AG09319 (cell line): ENCODE measurements around the gene GRIK2.

Source experiments
- DNase-seq: peaks from one replicate; pipeline ENCODE4 v3.0.0-alpha.2; 2010; ENCODE audit warnings: low read depth; ENCODE audit errors: extremely low read depth
- CTCF ChIP-seq: IDR thresholded peaks from 2 replicates; pipeline ENCODE4 v1.5.1; 2011; ENCODE audit warnings: low read depth, mild to moderate bottlenecking, inconsistent platforms, low read length, moderate library complexity

Gene GRIK2

GRCh38 chr6:102022281-102022680 lies 628.8 kb downstream of the GRIK2 start:
- DNase-seq = no peak
- TF ChIP-seq CTCF = no peak

- TF ChIP-seq CTCF = no peak
- DNase-seq = no peak
These were observed 629.3 kb downstream of the GRIK2 start for GRCh38 chr6:102022803-102023202.

GRCh38 chr6:102023977-102024657 lies 630.6 kb downstream of the GRIK2 start:
- DNase-seq = no peak

GRCh38 chr6:102026649-102027048 lies 633.1 kb downstream of the GRIK2 start:
- no peak for TF ChIP-seq CTCF
- DNase-seq = no peak

More at GRCh38 chr6:102023977-102024657, 630.6 kb downstream of the GRIK2 start:
- TF ChIP-seq CTCF = no peak

GRCh38 chr6:102028176-102028575 lies 634.7 kb downstream of the GRIK2 start:
- no peak for TF ChIP-seq CTCF
- no peak for DNase-seq

- no peak for TF ChIP-seq CTCF
- no peak for DNase-seq
These were observed 645.5 kb downstream of the GRIK2 start for GRCh38 chr6:102038964-102039363.

- DNase-seq = no peak
- TF ChIP-seq CTCF = no peak
These were observed 645.9 kb downstream of the GRIK2 start for GRCh38 chr6:102039441-102039840.
